ENCODE results near the gene TBX19.
A peak's percentile ranks its signal among the peaks of the same experiment; 100 is the strongest.

DNA sequence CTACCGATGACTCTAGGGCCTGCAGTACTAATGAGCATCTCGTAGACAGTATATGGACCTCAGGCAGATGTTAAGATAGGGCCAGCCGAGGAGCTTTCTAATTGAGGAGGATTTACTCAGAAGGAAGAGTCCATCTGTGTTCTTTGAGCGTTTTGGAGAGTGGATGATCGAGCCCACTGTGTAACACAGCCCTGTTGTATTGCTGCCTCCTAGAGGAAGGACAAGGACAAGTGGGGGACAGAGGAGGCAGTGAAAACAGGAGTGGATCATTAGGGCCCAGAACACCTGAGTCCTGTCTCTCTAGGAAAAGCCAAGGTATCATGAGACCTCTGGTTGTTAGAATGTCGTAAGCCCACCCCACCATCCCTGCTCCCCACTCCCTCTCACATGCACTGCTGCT is 62.9 kb downstream of the TBX19 start:
- TF ChIP-seq EP300 (IDR thresholded peaks at IDR 0.05; ENCODE audit: borderline replicate concordance) (no peak), RAD21 (IDR thresholded peaks at IDR 0.05; ENCODE audit: low read depth) (peak; percentile 53), YY1 (IDR thresholded peaks at IDR 0.05; ENCODE audit: low read depth) (no peak), TCF12 (IDR thresholded peaks at IDR 0.05; ENCODE audit: low read depth) (no peak), EGR1 (IDR thresholded peaks at IDR 0.05) (no peak), CEBPB (IDR thresholded peaks at IDR 0.05) (no peak), NFIC (IDR thresholded peaks at IDR 0.05) (no peak), TAF1 (IDR thresholded peaks at IDR 0.05; ENCODE audit: low read depth) (no peak), TEAD4 (IDR thresholded peaks at IDR 0.05) (no peak)
- TF ChIP-seq, protein P1, sequence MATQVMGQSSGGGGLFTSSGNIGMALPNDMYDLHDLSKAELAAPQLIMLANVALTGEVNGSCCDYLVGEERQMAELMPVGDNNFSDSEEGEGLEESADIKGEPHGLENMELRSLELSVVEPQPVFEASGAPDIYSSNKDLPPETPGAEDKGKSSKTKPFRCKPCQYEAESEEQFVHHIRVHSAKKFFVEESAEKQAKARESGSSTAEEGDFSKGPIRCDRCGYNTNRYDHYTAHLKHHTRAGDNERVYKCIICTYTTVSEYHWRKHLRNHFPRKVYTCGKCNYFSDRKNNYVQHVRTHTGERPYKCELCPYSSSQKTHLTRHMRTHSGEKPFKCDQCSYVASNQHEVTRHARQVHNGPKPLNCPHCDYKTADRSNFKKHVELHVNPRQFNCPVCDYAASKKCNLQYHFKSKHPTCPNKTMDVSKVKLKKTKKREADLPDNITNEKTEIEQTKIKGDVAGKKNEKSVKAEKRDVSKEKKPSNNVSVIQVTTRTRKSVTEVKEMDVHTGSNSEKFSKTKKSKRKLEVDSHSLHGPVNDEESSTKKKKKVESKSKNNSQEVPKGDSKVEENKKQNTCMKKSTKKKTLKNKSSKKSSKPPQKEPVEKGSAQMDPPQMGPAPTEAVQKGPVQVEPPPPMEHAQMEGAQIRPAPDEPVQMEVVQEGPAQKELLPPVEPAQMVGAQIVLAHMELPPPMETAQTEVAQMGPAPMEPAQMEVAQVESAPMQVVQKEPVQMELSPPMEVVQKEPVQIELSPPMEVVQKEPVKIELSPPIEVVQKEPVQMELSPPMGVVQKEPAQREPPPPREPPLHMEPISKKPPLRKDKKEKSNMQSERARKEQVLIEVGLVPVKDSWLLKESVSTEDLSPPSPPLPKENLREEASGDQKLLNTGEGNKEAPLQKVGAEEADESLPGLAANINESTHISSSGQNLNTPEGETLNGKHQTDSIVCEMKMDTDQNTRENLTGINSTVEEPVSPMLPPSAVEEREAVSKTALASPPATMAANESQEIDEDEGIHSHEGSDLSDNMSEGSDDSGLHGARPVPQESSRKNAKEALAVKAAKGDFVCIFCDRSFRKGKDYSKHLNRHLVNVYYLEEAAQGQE (IDR thresholded peaks at IDR 0.05; ENCODE audit: low read depth) = no peak
- TF ChIP-seq, protein P2, sequence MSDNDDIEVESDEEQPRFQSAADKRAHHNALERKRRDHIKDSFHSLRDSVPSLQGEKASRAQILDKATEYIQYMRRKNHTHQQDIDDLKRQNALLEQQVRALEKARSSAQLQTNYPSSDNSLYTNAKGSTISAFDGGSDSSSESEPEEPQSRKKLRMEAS (IDR thresholded peaks at IDR 0.05) = no peak
- TF ChIP-seq, protein P3, sequence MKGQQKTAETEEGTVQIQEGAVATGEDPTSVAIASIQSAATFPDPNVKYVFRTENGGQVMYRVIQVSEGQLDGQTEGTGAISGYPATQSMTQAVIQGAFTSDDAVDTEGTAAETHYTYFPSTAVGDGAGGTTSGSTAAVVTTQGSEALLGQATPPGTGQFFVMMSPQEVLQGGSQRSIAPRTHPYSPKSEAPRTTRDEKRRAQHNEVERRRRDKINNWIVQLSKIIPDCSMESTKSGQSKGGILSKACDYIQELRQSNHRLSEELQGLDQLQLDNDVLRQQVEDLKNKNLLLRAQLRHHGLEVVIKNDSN (IDR thresholded peaks at IDR 0.05) = no peak
